GM18951 (cell line): Measurements from ENCODE around the gene ZC3H18.

Experiments used
- POLR2A ChIP-seq: IDR thresholded peaks from 4 replicates; pipeline ENCODE4 v1.6.1; 2011; ENCODE audit warnings: mild to moderate bottlenecking; ENCODE audit not compliant: insufficient read length, insufficient read depth; ENCODE audit errors: extremely low read depth
- in situ Hi-C: fragments of 300-500 bp; cut with MboI; formaldehyde crosslinking; loops from one replicate; pipeline ENCODE4 v1.12.0; 2022; ENCODE audit warnings: low sequenced_read_pairs, mixed read lengths, inconsistent platforms; ENCODE audit not compliant: unreplicated experiment

Gene ZC3H18

GRCh38 chr16:88653596-88654362, 83.6 kb downstream of the ZC3H18 start:
- no peak for TF ChIP-seq POLR2A

GRCh38 chr16:88654363-88655052, 84.3 kb downstream of the ZC3H18 start:
- in situ Hi-C loops: no loop called here
- TF ChIP-seq POLR2A: no peak

More at GRCh38 chr16:88653596-88654362, 83.6 kb downstream of the ZC3H18 start:
- in situ Hi-C loops: no loop called here

- TF ChIP-seq POLR2A: no peak
- in situ Hi-C loops: no loop called here
Measured at GRCh38 chr16:88655053-88655732, 85.0 kb downstream of the ZC3H18 start.

- in situ Hi-C loops: no loop called here
- no peak for TF ChIP-seq POLR2A
Measured at GRCh38 chr16:88655733-88656281, 85.6 kb downstream of the ZC3H18 start.

DNA sequence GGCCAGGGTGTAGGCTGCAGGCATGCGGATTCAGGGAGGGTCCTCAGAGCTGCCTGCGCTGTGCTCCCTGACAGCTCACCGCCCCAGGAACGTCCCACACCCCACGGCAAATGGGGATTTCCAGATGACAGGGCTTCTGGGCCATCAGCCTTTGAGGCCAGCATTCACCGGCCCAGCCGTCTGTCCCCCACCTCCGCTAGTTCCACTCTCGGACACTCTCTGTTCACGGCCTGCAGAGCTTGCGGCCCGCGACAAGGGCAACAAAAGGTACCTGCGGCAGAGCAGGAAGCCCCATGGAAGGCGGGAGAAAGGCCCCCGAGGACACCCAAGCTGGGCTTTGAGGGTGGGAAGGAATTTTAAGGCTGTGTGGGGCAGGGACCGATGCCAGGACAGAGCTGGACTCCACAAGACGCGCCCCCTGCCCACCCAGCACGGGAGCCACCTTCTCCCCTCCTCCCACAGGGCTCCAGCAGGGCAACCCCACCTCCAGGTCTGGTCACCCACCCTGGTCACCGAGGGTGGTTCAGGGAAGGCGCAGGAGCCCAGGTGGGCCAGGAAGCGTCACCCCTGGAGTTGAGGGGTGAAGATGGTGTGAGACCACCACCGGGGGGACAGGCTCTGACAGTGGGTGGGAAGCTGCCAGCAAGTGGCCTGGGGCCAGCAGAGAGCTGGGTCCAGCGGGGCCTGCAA, 86.2 kb downstream of the ZC3H18 start:
- TF ChIP-seq POLR2A: no peak
- in situ Hi-C loops: no loop called here

- in situ Hi-C loops: no loop called here
- TF ChIP-seq POLR2A: no peak
Measured at GRCh38 chr16:88657371-88657770, 87.2 kb downstream of the ZC3H18 start.

- in situ Hi-C loops: no loop called here
- TF ChIP-seq POLR2A: no peak
Measured at GRCh38 chr16:88658714-88659113, 88.5 kb downstream of the ZC3H18 start.

GRCh38 chr16:88659160-88659559, 89.0 kb downstream of the ZC3H18 start:
- no peak for TF ChIP-seq POLR2A
- in situ Hi-C loops: no loop called here

DNA sequence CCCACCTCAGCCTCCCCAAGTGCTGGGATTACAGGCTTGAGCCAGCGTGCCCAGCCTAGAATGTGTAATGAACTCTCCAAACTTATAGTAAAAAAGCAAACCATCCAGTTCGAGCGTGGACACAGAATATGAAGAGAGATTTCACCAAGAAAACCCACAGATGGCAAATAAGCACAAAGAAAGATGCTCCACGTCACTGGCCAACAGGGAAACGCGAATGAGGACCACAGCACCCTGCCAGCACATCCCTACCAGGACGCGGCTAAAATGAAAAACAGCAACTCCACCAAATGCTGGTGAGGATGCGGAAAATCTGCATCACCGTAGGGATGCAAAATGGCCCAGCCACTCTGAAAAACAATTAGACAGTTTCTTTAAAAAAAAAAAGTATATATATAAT, 91.3 kb downstream of the ZC3H18 start:
- in situ Hi-C loops: no loop called here
- TF ChIP-seq POLR2A: no peak

DNA sequence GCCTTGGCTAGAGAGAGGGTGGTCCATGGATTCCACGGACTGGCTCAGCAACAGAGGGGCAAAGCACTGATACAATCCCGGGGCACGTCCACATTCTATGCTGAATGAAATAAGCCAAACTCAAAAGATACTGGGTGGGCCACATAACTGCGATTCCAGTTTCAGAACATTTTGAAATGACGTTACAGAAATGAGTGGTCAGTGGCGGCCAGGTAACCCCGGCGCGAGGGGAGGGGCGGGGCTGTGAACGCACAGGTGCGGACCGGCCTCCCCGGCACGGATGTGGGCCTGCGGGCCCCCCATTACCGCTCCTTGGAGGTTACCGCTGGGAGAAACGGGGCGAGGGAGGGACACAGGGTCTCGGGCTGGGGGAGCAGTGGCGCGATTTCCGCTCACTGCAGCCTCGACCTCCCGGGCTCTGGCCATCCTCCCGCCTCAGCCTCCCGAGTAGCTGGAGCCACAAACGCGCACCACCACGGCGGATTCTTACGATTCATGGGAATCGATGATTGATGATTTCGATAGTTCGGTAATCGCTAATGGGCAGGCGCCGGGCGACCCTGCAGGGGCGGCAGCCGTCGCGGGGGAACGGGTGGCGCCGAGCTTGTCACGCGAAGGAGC, 92.1 kb downstream of the ZC3H18 start:
- TF ChIP-seq POLR2A: no peak
- in situ Hi-C loops: no loop called here

DNA sequence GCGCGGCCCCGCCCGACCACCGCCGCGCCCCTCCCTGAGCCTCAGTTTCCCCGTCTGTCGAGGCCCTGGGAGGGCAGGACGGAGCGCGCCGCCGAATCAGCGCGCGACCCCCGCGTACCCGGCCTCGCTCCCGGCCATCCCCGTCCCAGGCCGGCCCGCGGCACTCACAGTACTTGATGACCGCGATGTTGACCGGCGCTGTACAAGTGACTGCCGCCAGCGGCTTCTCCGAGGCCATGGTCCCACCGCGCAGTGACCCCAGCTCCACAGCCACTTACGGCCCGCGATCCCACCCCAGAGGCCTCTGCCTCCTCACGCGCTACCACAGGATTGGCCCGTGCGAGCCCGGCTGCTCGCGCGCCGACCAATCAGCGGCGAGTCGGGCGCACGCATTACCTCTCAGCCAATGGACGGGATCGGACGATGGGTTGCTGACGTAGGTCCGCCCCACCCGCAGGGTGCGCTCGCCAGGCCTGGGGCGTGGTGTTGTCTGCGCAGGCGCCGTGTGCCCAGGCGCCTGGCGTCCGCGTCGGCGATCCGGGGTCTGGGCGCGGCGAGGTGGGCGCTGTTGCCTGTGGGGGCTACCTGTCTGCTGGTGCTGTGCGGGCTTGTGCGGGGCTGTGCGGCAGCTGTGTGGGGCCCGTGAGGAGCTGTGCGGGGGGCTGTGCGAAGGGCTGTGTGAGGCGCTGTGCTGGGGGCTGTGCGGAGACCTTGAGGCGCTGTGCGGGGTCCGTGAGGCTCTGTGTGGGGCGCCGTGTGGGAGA, 92.8 kb downstream of the ZC3H18 start, which contains the start of gene MVD:
TSS of gene MVD (minus strand) at position 249 of the 764 bp plus-strand sequence. CDS start at position 238, 11 bp downstream.
- peak; percentile 97 for TF ChIP-seq POLR2A
- in situ Hi-C loops: no loop called here

DNA sequence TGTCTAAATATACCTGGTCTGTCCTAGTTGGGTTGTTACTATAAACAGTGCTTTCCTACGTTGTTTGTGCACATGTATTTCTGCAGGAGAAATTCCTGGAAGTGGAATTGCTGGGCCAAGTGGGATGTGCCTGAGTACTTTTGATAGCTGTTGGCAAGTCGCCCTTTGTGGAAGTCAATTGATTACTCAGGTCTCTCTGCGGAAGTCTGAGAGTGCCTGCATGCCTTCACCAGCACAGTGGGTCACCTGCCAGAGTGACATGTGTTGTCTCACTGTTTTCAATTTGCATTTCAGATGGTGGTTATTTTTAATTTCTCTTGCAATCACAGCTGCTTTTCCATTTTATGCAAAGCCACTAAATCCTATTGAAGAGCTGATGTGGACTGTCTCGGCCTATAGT, 94.9 kb downstream of the ZC3H18 start:
- TF ChIP-seq POLR2A: no peak
- in situ Hi-C loops: no loop called here

DNA sequence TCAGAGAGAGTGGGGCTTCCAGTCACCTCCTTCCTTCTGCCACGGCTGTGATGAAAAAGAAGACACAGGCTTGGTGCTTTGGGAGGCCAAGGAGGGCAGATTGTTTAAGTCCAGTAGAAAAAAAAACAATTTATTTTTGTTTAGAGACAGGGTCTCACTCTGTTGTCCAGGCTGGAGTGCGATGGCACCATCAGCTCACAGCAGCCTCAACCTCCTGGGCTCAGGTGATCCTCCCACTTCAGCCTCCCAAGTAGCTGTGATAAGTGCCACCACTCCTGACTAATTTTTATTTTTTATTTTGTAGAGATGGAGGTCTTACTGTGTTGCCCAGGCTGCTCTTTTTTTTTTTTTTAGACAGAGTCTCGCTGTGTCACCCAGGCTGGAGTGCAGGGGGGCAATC, 95.4 kb downstream of the ZC3H18 start:
- no peak for TF ChIP-seq POLR2A
- in situ Hi-C loops: no loop called here
